VCaP (cell line): ENCODE measurements around the gene PABPC1L2A.
"Not testable (repeated sequence)": the region's sequence is repeated elsewhere in the genome, so short reads cannot be mapped to it uniquely, and the experiment has no call there.

Experiments
- H3K27ac ChIP-seq: fragments of 450-650 bp; 2 replicates; pipeline ENCODE4 v1.5.1; 2017
- TF ChIP-seq, protein P1 (sequence below): fragments of 450-650 bp; conservative IDR thresholded peaks from 2 replicates; pipeline ENCODE4 v1.5.1; 2017; ENCODE audit warnings: mild to moderate bottlenecking, moderate library complexity

The PABPC1L2A gene

GRCh38 chrX:73079024-73079562 lies at the start of gene PABPC1L2A:
Gene PABPC1L2A, minus strand, starts transcription at chrX:73079512. Its CDS starts 126 bp downstream, at chrX:73079386.
- H3K27ac ChIP-seq = not testable (repeated sequence)

GRCh38 chrX:73127700-73128241 lies 48.5 kb upstream of the PABPC1L2A start:
- TF ChIP-seq, protein P1, sequence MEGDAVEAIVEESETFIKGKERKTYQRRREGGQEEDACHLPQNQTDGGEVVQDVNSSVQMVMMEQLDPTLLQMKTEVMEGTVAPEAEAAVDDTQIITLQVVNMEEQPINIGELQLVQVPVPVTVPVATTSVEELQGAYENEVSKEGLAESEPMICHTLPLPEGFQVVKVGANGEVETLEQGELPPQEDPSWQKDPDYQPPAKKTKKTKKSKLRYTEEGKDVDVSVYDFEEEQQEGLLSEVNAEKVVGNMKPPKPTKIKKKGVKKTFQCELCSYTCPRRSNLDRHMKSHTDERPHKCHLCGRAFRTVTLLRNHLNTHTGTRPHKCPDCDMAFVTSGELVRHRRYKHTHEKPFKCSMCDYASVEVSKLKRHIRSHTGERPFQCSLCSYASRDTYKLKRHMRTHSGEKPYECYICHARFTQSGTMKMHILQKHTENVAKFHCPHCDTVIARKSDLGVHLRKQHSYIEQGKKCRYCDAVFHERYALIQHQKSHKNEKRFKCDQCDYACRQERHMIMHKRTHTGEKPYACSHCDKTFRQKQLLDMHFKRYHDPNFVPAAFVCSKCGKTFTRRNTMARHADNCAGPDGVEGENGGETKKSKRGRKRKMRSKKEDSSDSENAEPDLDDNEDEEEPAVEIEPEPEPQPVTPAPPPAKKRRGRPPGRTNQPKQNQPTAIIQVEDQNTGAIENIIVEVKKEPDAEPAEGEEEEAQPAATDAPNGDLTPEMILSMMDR = no peak
- no peak overlapping the region for H3K27ac ChIP-seq

GRCh38 chrX:73126240-73126639 lies 46.9 kb upstream of the PABPC1L2A start:
- TF ChIP-seq, protein P1 = no peak
- no peak overlapping the region for H3K27ac ChIP-seq

DNA sequence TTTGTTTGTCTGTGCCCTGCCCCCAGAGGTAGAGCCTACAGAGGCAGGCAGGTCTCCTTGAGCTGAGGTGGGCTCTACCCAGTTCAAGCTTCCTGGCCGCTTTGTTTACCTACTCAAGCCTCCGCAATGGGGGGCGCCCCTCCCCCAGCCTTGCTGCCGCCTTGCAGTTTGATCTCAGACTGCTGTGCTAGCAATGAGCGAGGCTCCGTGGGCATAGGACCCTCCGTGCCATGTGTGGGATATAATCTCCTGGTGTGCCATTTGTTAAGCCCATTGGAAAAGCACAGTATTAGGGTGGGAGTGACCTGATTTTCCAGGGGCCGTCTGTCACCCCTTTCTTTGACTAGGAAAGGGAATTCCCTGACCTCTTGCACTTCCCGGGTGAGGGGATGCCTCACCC lies 20.2 kb upstream of the PABPC1L2A start:
- not testable (repeated sequence) for H3K27ac ChIP-seq

- H3K27ac ChIP-seq = not testable (repeated sequence)
- TF ChIP-seq, protein P1 = peak; percentile 64
These were observed 7.5 kb upstream of the PABPC1L2A start for GRCh38 chrX:73086766-73087165.

DNA sequence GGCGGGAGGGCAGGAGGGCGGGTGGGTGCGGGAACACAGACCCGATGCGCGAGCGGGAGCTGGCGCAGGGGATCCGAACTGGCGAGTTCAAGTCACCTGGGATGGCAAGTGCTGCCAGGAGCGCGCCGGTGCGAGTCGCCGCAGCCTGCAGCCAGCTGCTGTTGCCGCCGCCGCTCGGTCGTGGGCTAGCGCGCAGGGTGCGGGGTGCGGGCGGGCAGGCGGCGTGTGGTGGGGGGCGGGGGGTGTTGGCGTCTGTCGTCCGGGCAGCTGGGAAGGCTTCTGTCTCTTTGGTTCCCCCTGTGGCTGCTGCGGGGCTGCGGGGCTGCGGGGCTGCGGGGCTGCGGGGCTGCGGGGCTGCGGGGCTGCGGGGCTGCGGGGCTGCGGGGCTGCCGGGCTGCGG lies 572 bp upstream of the PABPC1L2A start:
- not testable (repeated sequence) for H3K27ac ChIP-seq

GRCh38 chrX:73078597-73078996 lies 715 bp downstream of the PABPC1L2A start:
- H3K27ac ChIP-seq = not testable (repeated sequence)

DNA sequence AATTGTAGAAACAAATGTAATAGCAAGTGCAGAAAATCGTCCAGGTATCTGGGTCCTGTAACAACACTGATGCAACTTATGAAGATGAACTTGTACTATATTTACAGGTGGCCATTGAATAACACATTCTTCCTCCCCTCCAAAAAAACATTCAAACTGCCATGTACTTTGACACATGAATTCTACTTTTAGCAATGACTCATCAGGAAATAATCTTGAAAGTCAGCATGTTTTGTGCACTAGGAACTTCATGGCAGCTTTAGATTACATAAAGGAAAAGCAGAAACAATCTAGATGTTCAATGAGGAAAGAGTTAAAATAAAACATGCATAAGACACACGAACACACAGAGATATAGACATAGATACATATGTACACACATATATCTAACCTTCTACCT lies 2.5 kb downstream of the PABPC1L2A start:
- TF ChIP-seq, protein P1 = no peak
- no peak overlapping the region for H3K27ac ChIP-seq

- TF ChIP-seq, protein P1 = no peak
- H3K27ac ChIP-seq = no peak overlapping the region
These were observed 9.8 kb downstream of the PABPC1L2A start for GRCh38 chrX:73069365-73070035.
